ENCODE results near the gene NEK10.
A peak's percentile ranks its signal among the peaks of the same experiment; 100 is the strongest.

Gene NEK10

GRCh38 chr3:27224197-27224596, 145.0 kb downstream of the NEK10 start:
- DNase-seq: no peak

- peak; percentile 18 for DNase-seq
These were observed 147.8 kb downstream of the NEK10 start for GRCh38 chr3:27221264-27221932.

- DNase-seq: no peak
These were observed 149.0 kb downstream of the NEK10 start for GRCh38 chr3:27220166-27220565.

- DNase-seq: no peak
These were observed 149.9 kb downstream of the NEK10 start for GRCh38 chr3:27219127-27219845.

GRCh38 chr3:27216955-27217552, 152.1 kb downstream of the NEK10 start:
- no peak for DNase-seq

- DNase-seq: no peak
These were observed 152.8 kb downstream of the NEK10 start for GRCh38 chr3:27216295-27216855.

- DNase-seq: no peak
These were observed 155.7 kb downstream of the NEK10 start for GRCh38 chr3:27213450-27213849.

- no peak for DNase-seq
These were observed 159.4 kb downstream of the NEK10 start for GRCh38 chr3:27209617-27210264.

- DNase-seq: no peak
These were observed 160.1 kb downstream of the NEK10 start for GRCh38 chr3:27208961-27209616.

GRCh38 chr3:27202959-27203358, 166.2 kb downstream of the NEK10 start:
- no peak for DNase-seq

GRCh38 chr3:27201492-27201891, 167.7 kb downstream of the NEK10 start:
- no peak for DNase-seq

GRCh38 chr3:27200721-27201489, 168.3 kb downstream of the NEK10 start:
- DNase-seq: peak; percentile 30

GRCh38 chr3:27194861-27195483, 174.2 kb downstream of the NEK10 start:
- no peak for DNase-seq

GRCh38 chr3:27193056-27193455, 176.1 kb downstream of the NEK10 start:
- DNase-seq: no peak

- DNase-seq: no peak
These were observed 183.2 kb downstream of the NEK10 start for GRCh38 chr3:27186013-27186412.

GRCh38 chr3:27185231-27185989, 183.8 kb downstream of the NEK10 start:
- DNase-seq: no peak

GRCh38 chr3:27184261-27184660, 184.9 kb downstream of the NEK10 start:
- no peak for DNase-seq

- no peak for DNase-seq
These were observed 192.9 kb downstream of the NEK10 start for GRCh38 chr3:27176256-27176655.

- DNase-seq: no peak
These were observed 194.7 kb downstream of the NEK10 start for GRCh38 chr3:27174530-27174929.

GRCh38 chr3:27171113-27171512, 198.1 kb downstream of the NEK10 start:
- no peak for DNase-seq

- DNase-seq: no peak
These were observed 202.3 kb downstream of the NEK10 start for GRCh38 chr3:27166888-27167287.

All from NCI-H1105 treated with DMSO at 0.1 percent for 48 hours (cell line).